CD1c-positive myeloid dendritic cell (primary cell): Measurements from ENCODE around the gene CHD9NB.

Experiments used
- DNase-seq: peaks from one replicate; pipeline ENCODE4 v3.0.0-alpha.2; 2016; ENCODE audit errors: extremely low spot score

Gene CHD9NB

DNA sequence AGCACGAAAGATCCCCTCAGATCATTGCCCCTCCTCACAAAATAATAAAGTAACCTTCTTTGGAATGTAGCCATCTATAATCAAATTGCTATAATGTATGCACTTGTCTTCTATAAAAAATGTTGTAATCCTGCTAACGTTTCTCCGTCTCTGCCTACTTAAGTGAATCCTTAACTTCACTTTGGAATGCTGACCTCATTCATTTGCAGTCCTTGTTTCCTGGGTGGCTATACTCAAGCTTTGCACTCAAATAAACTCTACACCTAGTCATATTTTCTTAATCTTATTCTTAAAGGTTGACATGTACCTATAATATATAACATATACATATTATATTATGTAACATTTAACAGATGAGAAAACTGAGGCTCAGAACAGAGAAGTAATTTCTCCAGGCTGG, 22.7 kb downstream of the CHD9NB start:
- no peak for DNase-seq

DNA sequence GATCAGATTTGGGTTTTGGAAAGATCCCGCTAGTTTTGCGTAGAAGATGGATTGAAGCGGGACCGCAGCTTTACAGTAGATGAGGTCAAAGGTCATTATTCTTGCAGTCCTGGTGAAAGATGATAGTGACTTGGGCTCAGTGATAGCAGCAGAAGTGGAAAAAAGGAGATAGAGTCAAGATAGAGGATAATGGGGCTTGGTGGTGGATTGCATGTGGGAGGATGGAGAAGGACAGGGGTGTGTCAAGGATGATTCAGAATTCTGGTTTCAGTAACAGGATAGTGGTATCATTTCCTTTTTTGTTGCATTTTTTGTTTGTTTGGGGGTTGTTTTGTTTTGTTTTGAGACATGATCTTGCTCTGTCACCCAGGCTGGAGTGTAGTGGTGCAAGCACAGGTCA, 28.7 kb downstream of the CHD9NB start:
- peak; percentile 79 for DNase-seq

GRCh38 chr16:53022374-53022773, 30.3 kb downstream of the CHD9NB start:
- DNase-seq, result peak; percentile 56

GRCh38 chr16:53018834-53019416, 33.8 kb downstream of the CHD9NB start:
- no peak for DNase-seq

- DNase-seq, result no peak
These were observed 38.4 kb downstream of the CHD9NB start for GRCh38 chr16:53014287-53014686.

DNA sequence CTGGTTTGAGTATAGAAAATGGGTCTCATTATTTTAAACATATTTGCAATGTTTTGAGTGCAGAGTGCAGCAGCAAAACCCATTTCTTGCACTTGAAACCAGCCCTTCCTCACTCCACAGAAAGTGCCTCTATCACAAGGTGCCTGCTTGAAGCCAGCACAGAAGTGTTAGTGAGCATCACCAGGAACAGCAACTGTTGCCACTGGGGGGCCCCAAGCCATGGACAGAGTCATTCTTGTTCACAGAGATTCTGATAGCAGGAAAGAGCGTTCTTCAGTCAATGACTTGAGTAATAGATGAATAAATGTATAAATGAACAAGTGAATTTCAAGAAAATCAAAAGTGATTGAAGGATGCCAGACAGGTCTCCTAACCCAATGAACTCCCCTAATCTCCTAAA, 45.6 kb downstream of the CHD9NB start:
- DNase-seq, result no peak

DNA sequence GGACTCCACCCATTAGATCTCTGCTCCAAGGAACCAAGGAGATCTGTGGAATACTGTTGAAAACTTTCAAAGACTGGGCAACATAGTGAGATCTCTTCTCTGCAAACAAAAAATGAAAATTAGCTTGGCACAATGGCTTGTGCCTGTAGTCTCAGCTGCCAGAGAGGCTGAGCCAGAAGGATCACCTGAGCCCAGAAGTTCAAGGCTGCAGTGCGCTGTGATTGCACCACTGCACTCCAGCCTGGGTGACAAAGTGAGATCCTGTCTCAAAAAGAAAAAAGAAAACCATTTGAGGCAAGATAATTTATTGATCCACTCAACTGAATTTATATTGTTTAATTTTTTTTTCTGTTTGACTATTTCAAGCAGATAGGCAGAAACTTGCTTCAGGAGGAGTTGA, 54.8 kb downstream of the CHD9NB start:
- no peak for DNase-seq

GRCh38 chr16:52994942-52995341, 57.8 kb downstream of the CHD9NB start:
- DNase-seq, result no peak

- no peak for DNase-seq
These were observed 59.5 kb downstream of the CHD9NB start for GRCh38 chr16:52993179-52993578.

GRCh38 chr16:52991572-52991971, 61.1 kb downstream of the CHD9NB start:
- no peak for DNase-seq
